Measurements from ENCODE around the gene C19orf38. TPM values are rescaled to one million over a fixed set of nuclear protein-coding genes. Genes with fewer than 3 reads are reported as not detected.

Gene C19orf38
- total and polyA plus RNA-seq, 9 of the 15 experiments (the other 6 are each of a cell fraction or from before 2014, with no cell fraction given), result 0.14 to 0.18 TPM; not detected in 7

DNA sequence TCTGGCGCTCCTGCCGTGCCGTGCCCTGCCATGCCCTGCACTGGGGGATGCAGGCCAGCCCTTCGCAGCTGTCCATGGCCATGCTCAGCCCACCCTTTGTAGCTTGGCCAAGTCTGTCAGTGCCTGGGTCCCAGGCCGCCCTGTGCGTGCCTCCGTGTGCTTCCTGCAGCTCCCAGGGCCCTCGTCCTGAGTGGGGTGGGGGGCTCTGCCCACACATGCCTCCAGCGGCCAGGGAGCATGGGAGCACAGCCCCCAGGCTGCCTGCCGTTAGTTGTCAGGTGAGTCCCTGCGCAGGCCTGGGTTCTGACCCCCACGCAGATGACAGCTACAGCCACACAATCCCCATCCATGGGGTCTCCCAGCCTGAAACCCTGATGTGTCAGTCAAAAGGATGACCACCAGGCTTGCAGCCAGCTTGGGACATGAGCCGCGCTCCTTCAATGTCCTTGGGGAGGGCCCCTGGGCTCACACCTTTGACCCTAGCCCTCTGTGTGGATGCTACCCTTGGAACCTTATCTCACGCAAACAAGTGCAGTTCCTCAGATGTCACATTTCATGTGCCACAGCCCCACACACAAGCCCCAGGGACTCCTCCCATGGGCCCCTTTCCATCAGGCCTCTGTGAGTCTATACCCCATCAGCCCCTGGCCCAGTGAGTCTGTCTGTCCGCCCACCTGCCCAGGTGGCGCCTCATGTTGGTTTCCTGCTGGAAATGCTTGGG is 36.7 kb upstream of the C19orf38 start (continued):
- TF ChIP-seq ZNF507 (tag; conservative IDR thresholded peaks at IDR 0.05) (no peak), SNAPC5 (CRISPR knock-in tag; IDR thresholded peaks at IDR 0.05) (no peak), TGIF2 (CRISPR knock-in tag; IDR thresholded peaks at IDR 0.05) (no peak), CBX8 (IDR thresholded peaks at IDR 0.05; ENCODE audit: borderline replicate concordance, extremely low read depth, low read depth, low read length, poor library complexity, severe bottlenecking) (no peak), ZNF609 (CRISPR knock-in tag; IDR thresholded peaks at IDR 0.05; ENCODE audit: borderline replicate concordance) (no peak), ZNF212 (CRISPR knock-in tag; IDR thresholded peaks at IDR 0.05) (no peak), RAD51 (IDR thresholded peaks at IDR 0.05; ENCODE audit: borderline replicate concordance, low read depth) (no peak), SPI1 (IDR thresholded peaks at IDR 0.05; ENCODE audit: borderline replicate concordance, low read depth, low read length) (0 out of 2 replicates have a peak, but pooled peaks have one; percentile 8), NR2C1 (IDR thresholded peaks at IDR 0.05) (peak; percentile 80), NR2C1 (tag; IDR thresholded peaks at IDR 0.05) (peak; percentile 80), HLTF (IDR thresholded peaks at IDR 0.05) (no peak), CBX2 (IDR thresholded peaks at IDR 0.05; ENCODE audit: insufficient read depth, low read length, poor library complexity, severe bottlenecking) (no peak), BCL6 (CRISPR knock-in tag; IDR thresholded peaks at IDR 0.05) (no peak), ZSCAN29 (IDR thresholded peaks at IDR 0.05) (no peak), PHF20 (IDR thresholded peaks at IDR 0.05; ENCODE audit: partially characterized antibody) (no peak), TAF15 (IDR thresholded peaks at IDR 0.05; ENCODE audit: low read depth, low read length) (no peak)
- TF ChIP-seq, protein P1, sequence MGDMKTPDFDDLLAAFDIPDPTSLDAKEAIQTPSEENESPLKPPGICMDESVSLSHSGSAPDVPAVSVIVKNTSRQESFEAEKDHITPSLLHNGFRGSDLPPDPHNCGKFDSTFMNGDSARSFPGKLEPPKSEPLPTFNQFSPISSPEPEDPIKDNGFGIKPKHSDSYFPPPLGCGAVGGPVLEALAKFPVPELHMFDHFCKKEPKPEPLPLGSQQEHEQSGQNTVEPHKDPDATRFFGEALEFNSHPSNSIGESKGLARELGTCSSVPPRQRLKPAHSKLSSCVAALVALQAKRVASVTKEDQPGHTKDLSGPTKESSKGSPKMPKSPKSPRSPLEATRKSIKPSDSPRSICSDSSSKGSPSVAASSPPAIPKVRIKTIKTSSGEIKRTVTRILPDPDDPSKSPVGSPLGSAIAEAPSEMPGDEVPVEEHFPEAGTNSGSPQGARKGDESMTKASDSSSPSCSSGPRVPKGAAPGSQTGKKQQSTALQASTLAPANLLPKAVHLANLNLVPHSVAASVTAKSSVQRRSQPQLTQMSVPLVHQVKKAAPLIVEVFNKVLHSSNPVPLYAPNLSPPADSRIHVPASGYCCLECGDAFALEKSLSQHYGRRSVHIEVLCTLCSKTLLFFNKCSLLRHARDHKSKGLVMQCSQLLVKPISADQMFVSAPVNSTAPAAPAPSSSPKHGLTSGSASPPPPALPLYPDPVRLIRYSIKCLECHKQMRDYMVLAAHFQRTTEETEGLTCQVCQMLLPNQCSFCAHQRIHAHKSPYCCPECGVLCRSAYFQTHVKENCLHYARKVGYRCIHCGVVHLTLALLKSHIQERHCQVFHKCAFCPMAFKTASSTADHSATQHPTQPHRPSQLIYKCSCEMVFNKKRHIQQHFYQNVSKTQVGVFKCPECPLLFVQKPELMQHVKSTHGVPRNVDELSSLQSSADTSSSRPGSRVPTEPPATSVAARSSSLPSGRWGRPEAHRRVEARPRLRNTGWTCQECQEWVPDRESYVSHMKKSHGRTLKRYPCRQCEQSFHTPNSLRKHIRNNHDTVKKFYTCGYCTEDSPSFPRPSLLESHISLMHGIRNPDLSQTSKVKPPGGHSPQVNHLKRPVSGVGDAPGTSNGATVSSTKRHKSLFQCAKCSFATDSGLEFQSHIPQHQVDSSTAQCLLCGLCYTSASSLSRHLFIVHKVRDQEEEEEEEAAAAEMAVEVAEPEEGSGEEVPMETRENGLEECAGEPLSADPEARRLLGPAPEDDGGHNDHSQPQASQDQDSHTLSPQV (IDR thresholded peaks at IDR 0.05), result peak; percentile 73
- TF ChIP-seq, protein P2, sequence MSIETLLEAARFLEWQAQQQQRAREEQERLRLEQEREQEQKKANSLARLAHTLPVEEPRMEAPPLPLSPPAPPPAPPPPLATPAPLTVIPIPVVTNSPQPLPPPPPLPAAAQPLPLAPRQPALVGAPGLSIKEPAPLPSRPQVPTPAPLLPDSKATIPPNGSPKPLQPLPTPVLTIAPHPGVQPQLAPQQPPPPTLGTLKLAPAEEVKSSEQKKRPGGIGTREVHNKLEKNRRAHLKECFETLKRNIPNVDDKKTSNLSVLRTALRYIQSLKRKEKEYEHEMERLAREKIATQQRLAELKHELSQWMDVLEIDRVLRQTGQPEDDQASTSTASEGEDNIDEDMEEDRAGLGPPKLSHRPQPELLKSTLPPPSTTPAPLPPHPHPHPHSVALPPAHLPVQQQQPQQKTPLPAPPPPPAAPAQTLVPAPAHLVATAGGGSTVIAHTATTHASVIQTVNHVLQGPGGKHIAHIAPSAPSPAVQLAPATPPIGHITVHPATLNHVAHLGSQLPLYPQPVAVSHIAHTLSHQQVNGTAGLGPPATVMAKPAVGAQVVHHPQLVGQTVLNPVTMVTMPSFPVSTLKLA (conservative IDR thresholded peaks at IDR 0.05), result peak in 1 of 2 experiments; percentile 41; a peak in 1 of 4 replicates

Data from K562 (cell line).